B cell (primary cell): ENCODE measurements around the gene CCDC137. TPM values are rescaled to one million over a fixed set of nuclear protein-coding genes. Genes with fewer than 3 reads are reported as not detected.

Experiments
- ATAC-seq: fragments of 200-7000 bp; cut with Tn5 transposase; one replicate; pipeline ENCODE4 v1.10.0; 2021; ENCODE audit warnings: low read depth, mild to moderate bottlenecking, moderate number of reproducible peaks, moderate library complexity
- CTCF ChIA-PET: fragments of 350-600 bp; sonication (Branson Sonifier 250); formaldehyde crosslinking; loops from one replicate; lab custom pipeline; 2021; ENCODE audit warnings: antibody characterized with exemption, inconsistent platforms; lab: Charles Lee
- POLR2A ChIA-PET: fragments of 350-600 bp; sonication (Branson Sonifier 250); formaldehyde crosslinking; loops from one replicate; lab custom pipeline; 2021; ENCODE audit warnings: antibody characterized with exemption; lab: Charles Lee
- DNase-seq: peaks from one replicate; pipeline ENCODE4 v3.0.0; 2013
- H2AFZ ChIP-seq: 2 replicates; pipeline ENCODE4 v1.6.1; 2012; ENCODE audit warnings: mild to moderate bottlenecking, low read depth, low read length; ENCODE audit not compliant: insufficient read depth, poor library complexity, severe bottlenecking
- H3K27ac ChIP-seq, 2 donors: 1 replicate in 1 of 2; 2 replicates in 1 of 2; pipeline ENCODE4 v1.5.1; 2012 to 2013; ENCODE audit warnings: low read length in 2 of 2, mild to moderate bottlenecking in 2 of 2, moderate library complexity in 1 of 2
- H3K27me3 ChIP-seq, 4 experiments: fragments of 200-600 bp in 1 of 4; sonication (generic) in 1 of 4; replicated peaks in 1 of 4; 1 replicate in 2 of 4; 2 replicates in 2 of 4; pipeline versions ENCODE4 v1.6.1 to v1.7.0; 2013 to 2016; ENCODE audit warnings: low read length in 3 of 4, mild to moderate bottlenecking in 2 of 4, mixed read lengths in 1 of 4, moderate library complexity in 1 of 4; ENCODE audit not compliant: insufficient read depth in 4 of 4, control insufficient read depth in 3 of 4; ENCODE audit errors: control extremely low read depth in 1 of 4
- H3K36me3 ChIP-seq, 2 experiments: replicated peaks in 1 of 2; 1 replicate in 1 of 2; 2 replicates in 1 of 2; pipeline versions ENCODE4 v1.6.1 to v1.7.1; 2013; ENCODE audit warnings: low read length in 1 of 2; ENCODE audit not compliant: insufficient read depth in 2 of 2, control insufficient read depth in 1 of 2; ENCODE audit errors: control extremely low read depth in 1 of 2, extremely low read depth in 1 of 2
- H3K4me1 ChIP-seq, 2 donors: fragments of 200-600 bp in 1 of 2; sonication (generic) in 1 of 2; 1 replicate in 1 of 2; 2 replicates in 1 of 2; pipeline versions ENCODE4 v1.5.1 to v1.6.1; 2013 to 2017; ENCODE audit warnings: low read length in 2 of 2; ENCODE audit not compliant: control insufficient read depth in 2 of 2, insufficient read depth in 2 of 2
- H3K4me2 ChIP-seq: replicated peaks from 2 replicates; pipeline ENCODE3; 2012; ENCODE audit warnings: mild to moderate bottlenecking, low read depth, low read length; ENCODE audit not compliant: poor library complexity, severe bottlenecking
- H3K4me3 ChIP-seq, 5 experiments: fragments of 200-600 bp in 1 of 5; sonication (generic) in 1 of 5; 1 replicate in 3 of 5; 2 replicates in 2 of 5; pipeline versions ENCODE4 v1.5.1 to v1.7.0; 2011 to 2016; ENCODE audit warnings: low read length in 4 of 5, mild to moderate bottlenecking in 4 of 5, low read depth in 2 of 5, control low read depth in 1 of 5, moderate library complexity in 1 of 5; ENCODE audit not compliant: insufficient read depth in 1 of 5; ENCODE audit errors: control extremely low read depth in 1 of 5, extremely low read depth in 1 of 5
- H3K79me2 ChIP-seq: fragments of 200-600 bp; sonication (generic); one replicate; pipeline ENCODE4 v1.6.0; 2016; ENCODE audit warnings: low read length; ENCODE audit not compliant: control insufficient read depth, insufficient read depth
- H3K9ac ChIP-seq: fragments of 200-600 bp; sonication (generic); 2 replicates; pipeline ENCODE4 v1.6.1; 2017; ENCODE audit warnings: mild to moderate bottlenecking, low read length, moderate library complexity
- H3K9me3 ChIP-seq, 3 donors: one replicate each; pipeline versions ENCODE4 v1.6.1 to v1.7.1; 2013; ENCODE audit warnings: low read length in 2 of 3; ENCODE audit not compliant: control insufficient read depth in 2 of 3, insufficient read depth in 1 of 3; ENCODE audit errors: control extremely low read depth in 1 of 3
- H4K20me1 ChIP-seq: 2 replicates; pipeline ENCODE4 v1.6.0; 2012; ENCODE audit warnings: mild to moderate bottlenecking, low read length; ENCODE audit not compliant: insufficient read depth, control insufficient read depth, poor library complexity, severe bottlenecking
- H3K27ac Mint-ChIP-seq: one replicate; pipeline ENCODE4 v1.8.0; 2021; ENCODE audit warnings: mixed read lengths
- H3K27me3 Mint-ChIP-seq: one replicate; pipeline ENCODE4 v1.8.0; 2021; ENCODE audit warnings: mixed read lengths
- H3K4me1 Mint-ChIP-seq: one replicate; pipeline ENCODE4 v1.8.0; 2021; ENCODE audit warnings: mixed read lengths
- H3K4me3 Mint-ChIP-seq: one replicate; pipeline ENCODE4 v1.8.0; 2021; ENCODE audit warnings: mixed read lengths
- H3K9me3 Mint-ChIP-seq: one replicate; pipeline ENCODE4 v1.8.0; 2022; ENCODE audit warnings: mixed read lengths; ENCODE audit not compliant: insufficient read depth
- CTCF ChIP-seq: fragments of 200-600 bp; IDR thresholded peaks from one replicate; pipeline ENCODE4 v1.8.0; 2022; ENCODE audit warnings: antibody characterized with exemption, mild to moderate bottlenecking
- EZH2 ChIP-seq: IDR thresholded peaks from 2 replicates; pipeline ENCODE4 v1.6.1; 2012; ENCODE audit warnings: borderline replicate concordance, low read depth, mild to moderate bottlenecking, moderate library complexity, low read length; ENCODE audit not compliant: insufficient read depth, poor library complexity, severe bottlenecking
- WGBS: methylation state at CpG from one replicate; pipeline ENCODE4 v1.1.5; 2013; ENCODE audit warnings: missing lambda C conversion rate; ENCODE audit not compliant: insufficient coverage; 5-methylcytosine and 5-hydroxymethylcytosine counted together
- intact Hi-C: fragments of 100-400 bp; cut with micrococcal nuclease; formaldehyde crosslinking; loops from one replicate; pipeline ENCODE4 v1.10.0; 2022
- polyA plus RNA-seq: library from polyadenylated mRNA; depleted of rRNA; stranded (reverse); fragments of >200 nt; gene quantifications from 2 replicates; pipeline ENCODE4 v1.2.3, GENCODE V29; 2012
- total RNA-seq, 2 donors: library from RNA; stranded (reverse); fragments of 120-200 nt in 1 of 2; gene quantifications; 1 replicate in 1 of 2; 2 replicates in 1 of 2; pipeline versions ENCODE4 v1.2.3 to v1.2.4, GENCODE V29; 2013 to 2022

Gene CCDC137
- total and polyA plus RNA-seq, 2 donors (not counting 1 experiment from before 2014, with no cell fraction given) = 18.8 to 36.0 TPM

- POLR2A ChIA-PET = no interaction called here
- H3K4me2 ChIP-seq = no peak overlapping the region
- H3K27ac Mint-ChIP-seq = no peak overlapping the region
Measured at GRCh38 chr17:81650951-81651350, 15.6 kb upstream of the CCDC137 start.

DNA sequence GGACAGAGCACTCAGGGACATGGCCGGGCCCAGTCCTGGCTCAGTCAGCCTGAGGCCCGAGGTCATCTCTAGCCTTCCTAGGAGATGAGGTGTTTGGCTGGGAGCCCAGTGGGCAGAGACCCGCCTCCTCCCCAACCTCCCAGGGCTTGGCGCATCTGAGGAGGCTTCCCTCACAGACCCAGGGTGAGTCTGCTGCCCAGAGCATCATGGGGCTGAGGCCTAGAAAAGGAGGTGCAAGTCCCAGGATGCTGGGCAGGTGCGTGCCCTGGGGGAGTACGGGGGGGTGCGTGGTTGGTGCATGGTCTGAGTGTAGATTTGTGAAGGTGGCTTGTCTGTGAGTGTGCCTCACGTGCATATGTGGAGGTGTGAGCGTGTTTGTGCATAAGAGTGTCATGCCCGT is 14.8 kb upstream of the CCDC137 start:
- ATAC-seq = no peak
- no peak overlapping the region for H3K4me2 ChIP-seq
- TF ChIP-seq CTCF (no peak), EZH2 (no peak)
- intact Hi-C loops = no loop called here
- peaks cover 0 to 21% (median 3%) of the 10 kb centered on the region in 3 donors for H3K9me3 ChIP-seq
- peak overlapping the region; percentile 49 for H3K4me3 Mint-ChIP-seq
- no peaks in the 10 kb centered on the region for H4K20me1 ChIP-seq
- ChIA-PET CTCF (no interaction called here), POLR2A (no interaction called here)
- H3K4me3 ChIP-seq = no peak overlapping the region
- no peak overlapping the region for H3K27ac ChIP-seq
- peaks cover 12 to 18% of the 10 kb centered on the region in 2 donors for H3K4me1 ChIP-seq
- no peak overlapping the region for H3K9ac ChIP-seq
- no peaks in the 10 kb centered on the region for H3K9me3 Mint-ChIP-seq
- H3K4me1 Mint-ChIP-seq = peaks cover 15% of the 10 kb centered on the region
- no peaks in the 10 kb centered on the region for H3K79me2 ChIP-seq
- 86% methylated on average over 8 of the region's 10 CpGs for WGBS
- H3K27me3 ChIP-seq = peaks cover 0 to 36% (median 4%) of the 10 kb centered on the region in 4 experiments
- H2AFZ ChIP-seq = no peak overlapping the region
- no peak for DNase-seq
- H3K27me3 Mint-ChIP-seq = peaks cover 18% of the 10 kb centered on the region
- H3K36me3 ChIP-seq = no peaks in the 10 kb centered on the region
- H3K27ac Mint-ChIP-seq = no peak overlapping the region

More at GRCh38 chr17:81650951-81651350, 15.6 kb upstream of the CCDC137 start:
- Histone ChIP-seq H3K36me3 (no peaks in the 10 kb centered on the region), H2AFZ (no peak overlapping the region), H3K4me1 (peaks cover 12 to 18% of the 10 kb centered on the region in 2 donors), H3K27me3 (peaks cover 0 to 36% (median 4%) of the 10 kb centered on the region in 4 experiments), H3K9ac (no peak overlapping the region), H3K4me3 (no peak overlapping the region), H3K79me2 (no peaks in the 10 kb centered on the region), H4K20me1 (no peaks in the 10 kb centered on the region), H3K27ac (no peak overlapping the region), H3K9me3 (peaks cover 0 to 21% (median 3%) of the 10 kb centered on the region in 3 donors)
- Mint-ChIP-seq H3K4me3 (no peak overlapping the region), H3K4me1 (peaks cover 15% of the 10 kb centered on the region), H3K9me3 (no peaks in the 10 kb centered on the region), H3K27me3 (peaks cover 18% of the 10 kb centered on the region)
- CTCF ChIA-PET = no interaction called here
- 90% methylated on average over 5 of the region's 9 CpGs for WGBS
- ATAC-seq (no peak), DNase-seq (no peak)
- intact Hi-C loops = no loop called here
- TF ChIP-seq EZH2 = no peak
- TF ChIP-seq CTCF = no peak
